Activated CD8-positive, alpha-beta memory T cell treated with anti-CD3 and anti-CD28 coated beads for 48 hours (primary cell): ENCODE measurements around the gene FOXE3.

ENCODE experiments used
- DNase-seq, 3 experiments: peaks; one replicate each; pipeline ENCODE4 v3.0.0-alpha.2; 2020; ENCODE audit warnings: low read depth in 2 of 3, low spot score in 2 of 3

Gene FOXE3

GRCh38 chr1:47403321-47403910 lies 12.7 kb upstream of the FOXE3 start:
- DNase-seq = no peak

- DNase-seq = no peak
These were observed 10.4 kb upstream of the FOXE3 start for GRCh38 chr1:47405697-47406096.

GRCh38 chr1:47406966-47407365 lies 9.1 kb upstream of the FOXE3 start:
- no peak for DNase-seq

GRCh38 chr1:47407481-47407880 lies 8.6 kb upstream of the FOXE3 start:
- DNase-seq = no peak

GRCh38 chr1:47409311-47410067 lies 6.6 kb upstream of the FOXE3 start:
- DNase-seq = no peak

- no peak for DNase-seq
These were observed 6.0 kb upstream of the FOXE3 start for GRCh38 chr1:47410068-47410455.

- no peak for DNase-seq
These were observed 4.6 kb upstream of the FOXE3 start for GRCh38 chr1:47411436-47411835.

- DNase-seq = no peak
These were observed 3.6 kb upstream of the FOXE3 start for GRCh38 chr1:47412437-47412836.

GRCh38 chr1:47416319-47417169 lies 459 bp downstream of the FOXE3 start:
- DNase-seq = no peak

GRCh38 chr1:47417170-47418044 lies 1.3 kb downstream of the FOXE3 start:
- no peak for DNase-seq

- no peak for DNase-seq
These were observed 2.0 kb downstream of the FOXE3 start for GRCh38 chr1:47418122-47418521.

- no peak for DNase-seq
These were observed 2.7 kb downstream of the FOXE3 start for GRCh38 chr1:47418681-47419325.

GRCh38 chr1:47420547-47420946 lies 4.5 kb downstream of the FOXE3 start:
- DNase-seq = no peak

- no peak for DNase-seq
These were observed 7.8 kb downstream of the FOXE3 start for GRCh38 chr1:47423872-47424271.

- no peak for DNase-seq
These were observed 8.4 kb downstream of the FOXE3 start for GRCh38 chr1:47424336-47424982.

GRCh38 chr1:47431534-47431933 lies 15.4 kb downstream of the FOXE3 start:
- DNase-seq = no peak

- peak in 1 of 3 experiments; percentile 33 for DNase-seq
These were observed 16.3 kb downstream of the FOXE3 start for GRCh38 chr1:47432071-47433036.

- DNase-seq = no peak
These were observed 16.9 kb downstream of the FOXE3 start for GRCh38 chr1:47433037-47433421.

GRCh38 chr1:47433477-47434050 lies 17.5 kb downstream of the FOXE3 start:
- no peak for DNase-seq
